GM18526 (cell line): ENCODE measurements around the gene SUN3.

ENCODE experiments used
- POLR2A ChIP-seq: IDR thresholded peaks from 3 replicates; pipeline ENCODE4 v1.6.1; 2011; ENCODE audit not compliant: insufficient read length; ENCODE audit errors: extremely low read depth

SUN3 gene

GRCh38 chr7:47943676-47944474, 85.0 kb downstream of the SUN3 start:
- no peak for TF ChIP-seq POLR2A

GRCh38 chr7:47942132-47942531, 86.8 kb downstream of the SUN3 start:
- no peak for TF ChIP-seq POLR2A

GRCh38 chr7:47941136-47941844, 87.6 kb downstream of the SUN3 start:
- no peak for TF ChIP-seq POLR2A

- no peak for TF ChIP-seq POLR2A
These were observed 88.6 kb downstream of the SUN3 start for GRCh38 chr7:47940088-47941013.

- TF ChIP-seq POLR2A, result no peak
These were observed 89.4 kb downstream of the SUN3 start for GRCh38 chr7:47939425-47940036.

- no peak for TF ChIP-seq POLR2A
These were observed 90.2 kb downstream of the SUN3 start for GRCh38 chr7:47938574-47939165.

GRCh38 chr7:47937711-47938573, 91.0 kb downstream of the SUN3 start:
- TF ChIP-seq POLR2A, result no peak
